Measurements from ENCODE around the gene LEPR.
"Not testable (repeated sequence)": the region's sequence is repeated elsewhere in the genome, so short reads cannot be mapped to it uniquely, and the experiment has no call there.

Gene LEPR

DNA sequence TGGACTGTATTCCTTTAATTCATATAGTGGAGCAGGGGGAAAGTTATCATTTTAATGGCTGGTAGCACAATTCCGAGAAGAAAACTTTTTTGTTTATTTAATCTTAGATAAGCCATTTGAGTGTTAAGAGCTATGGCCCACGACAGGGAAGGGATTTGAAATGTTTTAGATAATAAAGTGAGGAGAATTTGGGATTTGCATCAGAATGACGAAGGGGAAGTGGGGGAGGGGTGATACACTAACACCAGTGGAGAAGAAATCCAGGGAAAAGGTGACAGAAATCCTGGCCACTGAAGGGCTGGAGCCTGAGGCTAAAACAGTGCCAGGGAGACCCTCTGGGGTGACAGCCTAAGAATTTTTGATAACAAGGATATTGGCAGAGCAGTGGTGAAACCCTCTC is 21.0 kb downstream of the LEPR start:
- DNase-seq, result no peak

DNA sequence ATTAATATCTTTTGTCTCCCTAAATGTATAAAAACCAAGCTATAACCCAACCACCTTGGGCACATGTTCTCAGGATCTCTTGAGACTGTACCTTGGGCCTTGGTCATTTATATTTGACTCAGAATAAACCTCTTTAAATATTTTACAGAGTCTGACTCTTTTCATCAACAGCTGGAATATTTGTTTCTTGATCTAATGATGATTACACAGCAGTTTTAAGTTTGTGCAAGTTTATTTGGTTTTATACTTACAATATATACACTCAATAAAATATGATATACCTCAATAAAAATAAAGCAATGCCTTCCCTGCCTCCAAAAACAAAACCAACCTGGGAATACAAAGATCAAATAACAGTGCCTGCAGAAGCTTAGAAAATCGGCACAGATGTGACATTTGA is 22.0 kb downstream of the LEPR start:
- DNase-seq, result no peak

DNA sequence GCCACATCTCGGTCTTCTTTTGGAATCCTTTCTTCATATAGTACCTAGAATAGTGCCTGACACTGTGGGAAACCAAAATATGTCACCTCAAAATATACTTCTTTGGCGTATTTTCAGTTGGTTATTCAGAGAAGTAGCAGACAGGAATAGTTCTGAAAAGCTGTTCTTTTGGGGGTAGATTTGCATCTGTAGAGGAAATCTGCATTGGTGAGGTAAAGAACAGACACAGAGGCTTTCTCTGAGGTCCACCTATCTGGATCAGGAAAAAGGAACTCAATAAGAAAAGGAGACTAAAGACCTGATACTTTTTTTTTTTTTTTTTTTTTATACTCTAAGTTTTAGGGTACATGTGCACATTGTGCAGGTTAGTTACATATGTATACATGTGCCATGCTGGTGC is 23.2 kb downstream of the LEPR start:
- no peak for DNase-seq

DNA sequence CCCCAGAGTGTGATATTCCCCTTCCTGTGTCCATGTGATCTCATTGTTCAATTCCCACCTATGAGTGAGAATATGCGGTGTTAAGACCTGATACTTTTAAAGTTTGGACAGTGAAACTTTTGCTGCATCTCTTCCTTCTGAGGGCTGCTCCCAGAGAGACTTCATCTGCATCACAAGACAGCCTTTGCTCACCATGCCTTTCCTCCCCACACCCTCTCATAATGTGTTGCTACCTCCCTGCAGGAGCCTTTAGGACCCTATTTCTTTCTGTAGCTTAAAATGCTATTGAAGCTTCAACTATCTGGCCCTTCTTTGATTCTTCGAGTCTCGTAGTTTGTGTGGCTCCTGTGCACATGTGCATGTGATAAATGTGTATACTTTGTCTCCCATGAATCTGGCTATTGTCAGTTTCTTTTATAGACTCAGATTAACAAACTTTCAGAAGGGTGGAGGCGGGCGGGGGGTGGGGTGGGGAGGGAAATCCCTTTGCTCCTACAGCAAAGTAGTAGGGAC is 23.7 kb downstream of the LEPR start:
- no peak for DNase-seq

DNA sequence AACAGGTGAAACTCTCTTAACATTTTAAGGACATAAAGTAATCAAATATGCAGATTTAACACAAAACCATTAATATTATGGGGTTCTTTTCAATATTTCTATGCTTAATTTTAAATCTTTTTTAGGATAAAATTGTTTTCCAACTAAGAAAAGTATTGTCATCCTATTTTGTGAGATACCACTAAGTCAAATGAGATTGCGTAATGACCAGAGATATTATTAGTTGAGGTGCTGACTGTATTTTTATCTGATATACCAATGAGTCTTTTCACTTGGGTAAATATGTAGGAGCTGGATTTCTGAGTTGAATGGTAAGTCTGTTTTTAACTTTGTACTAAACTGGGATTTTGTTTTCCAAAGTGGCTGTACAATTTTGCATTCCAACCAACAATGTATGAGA is 25.4 kb downstream of the LEPR start:
- DNase-seq, result no peak

DNA sequence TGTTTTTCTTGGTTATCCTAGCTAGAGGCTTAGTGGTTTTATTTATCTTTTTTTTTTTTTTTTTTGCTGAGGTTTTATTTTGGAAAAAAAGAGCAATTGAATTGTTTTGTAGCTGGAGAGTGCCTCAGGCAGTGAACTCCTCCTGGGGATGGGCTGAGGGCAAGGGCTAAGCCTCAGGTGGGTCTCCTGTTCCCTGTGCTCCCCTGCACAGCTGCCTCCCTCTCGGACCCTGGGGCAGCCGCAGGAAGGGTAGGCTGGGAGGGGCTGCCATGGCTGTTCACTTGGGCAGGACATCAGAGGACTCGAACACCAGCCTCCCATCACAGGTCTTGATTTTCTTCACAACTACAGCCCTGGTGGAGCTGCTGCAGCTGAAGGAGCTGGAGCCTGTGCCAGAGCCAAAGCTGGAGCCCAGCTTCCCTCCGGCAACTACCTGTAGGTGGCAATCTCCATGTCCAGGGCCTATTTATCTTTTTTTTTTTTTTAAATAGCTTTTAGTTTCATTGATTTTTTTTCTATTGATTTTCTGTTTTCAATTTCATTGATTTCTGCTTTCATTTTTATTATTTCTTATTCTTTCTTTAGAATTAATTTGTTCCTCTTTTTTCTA is 28.9 kb downstream of the LEPR start:
- no peak for DNase-seq

- DNase-seq, result not testable (repeated sequence)
These were observed 35.2 kb downstream of the LEPR start for GRCh38 chr1:65455678-65456077.

- DNase-seq, result no peak
These were observed 36.0 kb downstream of the LEPR start for GRCh38 chr1:65456481-65456880.

- DNase-seq, result no peak
These were observed 37.4 kb downstream of the LEPR start for GRCh38 chr1:65457868-65458267.

- no peak for DNase-seq
These were observed 38.4 kb downstream of the LEPR start for GRCh38 chr1:65458730-65459396.

GRCh38 chr1:65459397-65459768 is 38.9 kb downstream of the LEPR start:
- no peak for DNase-seq

DNA sequence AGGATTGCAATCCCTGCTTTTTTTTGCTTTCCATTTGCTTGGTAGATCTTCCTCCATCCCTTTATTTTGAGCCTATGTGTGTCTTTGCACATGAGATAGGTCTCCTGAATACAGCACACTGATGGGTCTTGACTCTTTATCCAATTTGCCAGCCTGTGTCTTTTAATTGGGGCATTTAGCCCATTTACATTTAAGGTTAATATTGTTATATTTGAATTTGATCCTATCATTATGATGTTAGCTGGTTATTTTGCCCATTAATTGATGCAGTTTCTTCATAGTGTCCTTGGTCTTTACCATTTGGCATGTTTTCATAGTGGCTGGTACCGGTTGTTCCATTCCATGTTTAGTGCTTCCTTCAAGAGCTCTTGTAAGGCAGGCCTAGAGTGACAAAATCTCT is 45.4 kb downstream of the LEPR start:
- DNase-seq, result not testable (repeated sequence)

DNA sequence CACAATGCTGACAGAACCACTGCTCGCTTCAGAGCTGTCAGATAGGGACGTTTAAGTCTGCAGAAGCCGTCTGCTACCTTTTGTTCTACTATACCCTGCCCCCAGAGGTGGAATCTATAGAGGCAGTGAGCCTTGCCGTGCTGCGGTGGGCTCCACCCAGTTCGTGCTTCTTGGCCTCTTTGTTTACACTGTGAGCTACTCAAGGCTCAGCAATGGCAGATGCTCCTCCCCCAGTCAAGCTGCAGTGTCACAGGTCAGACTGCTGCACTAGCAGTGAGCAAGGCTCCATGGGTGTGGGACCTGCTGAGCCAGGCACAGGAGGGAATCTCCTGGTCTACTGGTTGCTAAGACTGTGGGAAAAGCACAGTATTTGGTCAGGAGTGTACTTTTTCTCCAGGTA is 47.1 kb downstream of the LEPR start:
- no peak for DNase-seq

DNA sequence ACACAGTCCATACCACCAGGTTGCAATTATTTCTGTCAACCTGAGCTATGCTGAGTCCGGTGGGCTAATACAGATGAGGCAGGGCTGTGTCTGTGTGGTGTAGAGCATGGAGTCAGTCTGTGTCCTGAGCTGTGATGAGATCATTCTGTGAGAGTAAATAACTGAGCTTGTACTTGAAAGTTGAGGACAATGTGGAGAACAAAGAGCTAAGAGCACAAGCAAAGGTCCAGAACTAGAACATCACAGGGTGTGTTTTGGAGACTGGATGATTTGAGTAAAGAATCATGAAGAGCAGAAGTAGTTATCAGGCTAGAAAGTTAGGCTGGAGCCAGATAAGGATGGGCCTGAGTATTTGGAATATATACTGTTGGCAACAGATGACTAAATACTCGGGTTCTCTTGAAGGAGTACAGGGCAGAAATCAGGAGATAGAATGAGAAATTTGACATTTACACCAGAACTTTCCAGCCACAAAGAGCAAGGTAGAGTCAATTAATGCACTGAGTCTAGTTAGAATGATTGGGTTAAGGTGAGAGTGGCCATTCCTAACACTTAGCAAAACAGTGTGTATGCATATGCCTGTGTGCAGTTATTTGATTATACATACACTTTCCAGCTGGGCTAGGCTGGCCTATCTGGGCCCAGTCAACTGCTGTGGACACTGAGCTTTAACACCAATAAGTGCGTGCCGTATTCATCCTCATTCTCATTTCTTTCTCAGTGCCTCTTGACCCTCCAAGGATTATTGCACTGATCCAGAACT is 48.8 kb downstream of the LEPR start:
- no peak for DNase-seq

GRCh38 chr1:65469889-65470340 is 49.4 kb downstream of the LEPR start:
- no peak for DNase-seq

Data from activated CD4-positive, alpha-beta T cell treated with anti-CD3 and anti-CD28 coated beads for 48 hours (primary cell).